GM18517 (cell line): ENCODE results near the gene PLA2G6.
"Not testable (repeated sequence)": the region's sequence is repeated elsewhere in the genome, so short reads cannot be mapped to it uniquely, and the experiment has no call there.

Source experiments
- ATAC-seq: cut with Tn5 transposase; IDR thresholded peaks from one replicate; pipeline ENCODE4 v1.9.1; 2021; ENCODE audit warnings: mild to moderate bottlenecking, moderate library complexity; ENCODE audit not compliant: unreplicated experiment

PLA2G6 gene

DNA sequence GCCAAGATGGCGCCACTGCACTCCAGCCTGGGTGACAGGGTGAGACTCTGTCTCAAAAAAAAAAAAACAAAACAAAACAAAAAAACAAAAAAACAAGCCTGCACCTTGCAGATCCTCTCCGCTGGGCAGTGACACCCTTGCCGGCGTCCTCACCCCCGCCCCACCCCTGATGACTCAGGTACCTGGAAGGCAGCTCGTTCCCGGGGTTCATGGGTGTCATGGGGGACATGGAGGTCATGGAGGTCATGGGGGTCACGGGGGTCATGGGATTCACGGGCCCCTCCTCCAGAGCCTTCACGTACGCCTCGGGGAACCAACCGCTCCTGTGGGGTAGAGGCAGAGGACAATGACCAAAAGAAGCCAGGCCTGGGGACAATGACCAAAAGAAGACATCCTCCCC, 94.7 kb downstream of the PLA2G6 start:
- ATAC-seq, result no peak

GRCh38 chr22:38086001-38086845, 95.4 kb downstream of the PLA2G6 start:
- no peak for ATAC-seq

- ATAC-seq, result no peak
Observed at GRCh38 chr22:38085501-38085900, 96.1 kb downstream of the PLA2G6 start.

DNA sequence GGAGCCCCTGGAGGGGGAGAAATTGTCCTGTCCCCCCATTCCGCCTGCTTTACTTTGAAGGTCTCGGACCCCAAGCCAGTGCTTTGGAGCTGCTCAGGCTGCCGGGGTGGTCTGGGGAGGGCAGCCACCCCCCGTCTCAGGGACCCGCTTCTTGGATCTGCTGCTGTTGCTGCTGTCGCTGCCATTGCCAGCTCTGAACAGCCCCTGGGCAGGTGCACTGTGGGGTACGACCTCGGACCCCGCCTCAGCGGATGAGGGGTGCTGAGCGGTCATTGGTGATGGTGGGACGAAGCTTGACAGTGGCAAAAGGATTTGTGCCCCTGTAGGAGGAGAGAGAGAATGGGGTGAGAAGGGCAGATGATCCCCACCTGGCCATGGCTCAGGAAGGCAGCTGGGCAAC, 96.6 kb downstream of the PLA2G6 start:
- no peak for ATAC-seq

GRCh38 chr22:38083931-38084631, 97.5 kb downstream of the PLA2G6 start, which contains the start of gene SLC16A8:
TSS of gene SLC16A8 (minus strand) at chr22:38084184. CDS start at chr22:38082873, 1,311 bp downstream.
- no peak for ATAC-seq

DNA sequence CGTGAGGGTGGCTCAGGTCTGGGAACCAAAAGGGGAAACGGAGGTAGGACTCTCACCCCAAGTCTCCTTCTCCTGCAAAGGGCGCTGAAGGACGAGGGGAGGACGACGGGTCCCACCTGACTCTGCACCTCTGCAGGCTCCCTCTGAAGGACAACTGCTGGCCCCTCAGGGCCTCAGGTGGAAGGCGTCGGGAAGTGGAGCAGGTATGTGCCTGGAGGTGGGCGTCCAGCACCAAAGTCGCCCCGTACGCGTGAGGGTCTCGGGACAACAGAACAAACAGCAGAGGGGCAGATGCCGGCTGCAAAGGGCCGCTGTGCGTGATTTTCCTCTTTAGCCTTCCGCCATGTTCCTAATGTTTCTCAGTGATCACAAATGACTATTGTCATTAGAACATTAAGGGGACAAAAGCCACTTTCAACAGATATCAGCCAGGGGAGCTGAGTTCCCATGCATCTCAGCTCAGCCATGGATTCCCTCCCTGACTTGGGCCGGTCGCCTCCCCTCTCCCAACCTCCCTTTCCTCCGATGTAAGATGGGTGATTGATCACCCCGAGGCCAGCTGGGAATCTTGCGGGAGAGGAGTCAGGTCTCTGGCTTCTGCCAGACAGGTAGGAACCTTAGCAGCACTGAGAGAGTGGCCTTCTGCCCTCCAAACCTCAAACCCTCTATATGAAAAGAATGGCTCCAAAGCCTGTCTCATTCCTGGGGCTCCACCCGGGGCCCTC, 98.5 kb downstream of the PLA2G6 start:
- ATAC-seq, result no peak

- ATAC-seq, result no peak
Observed at GRCh38 chr22:38081941-38082828, 99.4 kb downstream of the PLA2G6 start.

DNA sequence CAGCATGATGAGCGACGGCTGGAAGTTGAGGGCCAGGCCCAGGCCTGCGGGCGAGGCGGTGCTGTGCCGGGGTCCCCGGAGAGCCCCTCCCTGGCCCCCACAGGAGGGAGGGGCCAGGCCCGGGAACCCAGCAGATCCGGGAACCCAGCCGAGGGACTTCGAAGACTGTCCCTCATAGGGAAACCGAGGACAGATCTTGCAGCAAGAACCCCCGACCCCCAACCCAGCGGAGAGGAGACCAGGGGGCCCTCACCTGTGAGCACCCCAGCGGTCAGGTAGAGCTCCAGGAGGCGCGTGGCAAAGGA, 100.0 kb downstream of the PLA2G6 start:
- ATAC-seq, result no peak

GRCh38 chr22:38080850-38081635, 100.6 kb downstream of the PLA2G6 start:
- no peak for ATAC-seq

DNA sequence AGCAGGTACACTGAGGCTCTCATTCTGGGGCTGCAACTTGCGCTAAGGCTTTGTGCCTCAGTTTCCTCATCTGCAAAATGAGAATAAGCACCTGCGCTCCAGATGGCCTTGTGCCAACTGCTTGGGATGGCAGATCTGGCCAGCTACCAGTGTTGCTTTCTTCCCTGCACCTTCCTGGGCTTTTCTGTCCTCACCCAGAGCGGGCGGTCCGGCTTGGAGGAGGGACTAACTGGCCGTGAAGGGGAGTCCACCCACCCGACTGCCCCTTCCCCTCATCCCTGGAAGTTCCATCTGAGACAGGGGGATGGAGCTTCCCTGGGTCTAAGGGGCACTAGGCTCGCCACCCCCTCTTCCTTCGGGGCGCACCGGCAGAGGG, 101.2 kb downstream of the PLA2G6 start:
- no peak for ATAC-seq

GRCh38 chr22:38079804-38080203, 101.8 kb downstream of the PLA2G6 start:
- ATAC-seq, result no peak

- ATAC-seq, result not testable (repeated sequence)
Observed at GRCh38 chr22:38079208-38079607, 102.4 kb downstream of the PLA2G6 start.

- no peak for ATAC-seq
Observed at GRCh38 chr22:38078046-38078840, 103.4 kb downstream of the PLA2G6 start.

DNA sequence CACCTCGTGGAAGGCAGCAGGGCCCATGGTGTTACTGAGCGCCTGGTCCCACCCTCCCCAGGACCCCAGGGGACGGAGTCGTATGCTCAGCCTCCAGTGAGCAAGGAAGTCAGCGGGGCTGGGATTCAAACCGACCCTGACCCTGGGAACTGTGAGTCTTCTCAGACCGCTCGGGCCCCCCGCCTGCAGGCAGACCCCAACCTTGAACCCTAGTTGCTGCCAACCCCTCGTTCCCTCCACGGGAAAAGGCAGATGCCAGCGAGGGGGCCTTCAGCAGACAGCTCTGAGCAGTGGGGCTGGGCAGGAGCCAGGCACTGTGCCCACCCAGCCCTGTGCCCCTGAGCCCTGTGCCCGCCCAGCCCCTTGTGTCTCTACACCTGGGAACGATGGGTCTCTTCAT, 104.0 kb downstream of the PLA2G6 start:
- ATAC-seq, result no peak

DNA sequence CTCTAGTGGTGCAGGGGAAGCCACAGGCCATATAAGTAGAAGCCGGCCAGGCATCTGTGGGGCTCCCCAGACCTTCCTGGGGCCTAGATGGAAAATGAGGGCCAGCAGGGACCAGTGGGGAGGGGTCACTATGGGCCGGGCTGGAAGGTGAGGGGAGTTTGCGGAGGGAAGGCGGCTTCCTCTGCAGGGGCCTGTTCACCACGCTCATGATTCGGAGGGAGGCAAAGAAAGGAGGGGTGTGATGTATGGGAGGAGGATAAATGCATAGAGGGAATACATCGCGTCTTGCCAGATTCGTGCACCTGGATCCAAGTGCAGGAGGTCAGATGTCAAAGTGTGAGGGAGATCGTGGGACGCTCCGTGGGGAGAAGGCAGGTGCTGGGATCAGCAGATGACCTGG, 104.5 kb downstream of the PLA2G6 start:
- no peak for ATAC-seq

GRCh38 chr22:38075961-38076360, 105.7 kb downstream of the PLA2G6 start:
- no peak for ATAC-seq

- ATAC-seq, result no peak
Observed at GRCh38 chr22:38075105-38075825, 106.4 kb downstream of the PLA2G6 start.
